Right ventricle myocardium inferior (tissue), 1 donor: ENCODE data around the gene ZNF474. TPM values are rescaled to one million over a fixed set of nuclear protein-coding genes. Genes with fewer than 3 reads are reported as not detected.
A peak's percentile ranks its signal among the peaks of the same experiment; 100 is the strongest.

ENCODE experiments used
- ATAC-seq: fragments of 200-7000 bp; cut with Tn5 transposase; one replicate; pipeline ENCODE4 v1.9.1; 2020; ENCODE audit warnings: mild to moderate bottlenecking, moderate library complexity
- DNase-seq: peaks from one replicate; pipeline ENCODE4 v3.0.0; 2021; ENCODE audit errors: missing footprints
- intact Hi-C: fragments of 100-400 bp; cut with DNase I; formaldehyde crosslinking; loops from one replicate; pipeline ENCODE4 v1.11.0; 2022
- total RNA-seq: library from RNA; stranded (reverse); fragmentation: NEBNext Ultra II Directional; extraction: Animal tissue kit (Norgen Biotek cat#: 25700); gene quantifications from one replicate; pipeline ENCODE4 v1.2.1, GENCODE V29; 2021
- donor health status: DM: no; HTN: yes; CAD: no; lungs with severe emphysema.

The ZNF474 gene
- total RNA-seq, 1 donor from 2014 or later = not detected

GRCh38 chr5:122149321-122150090 lies 20.2 kb downstream of the ZNF474 start:
- ATAC-seq (no peak), DNase-seq (no peak)
- intact Hi-C loops = no loop called here

DNA sequence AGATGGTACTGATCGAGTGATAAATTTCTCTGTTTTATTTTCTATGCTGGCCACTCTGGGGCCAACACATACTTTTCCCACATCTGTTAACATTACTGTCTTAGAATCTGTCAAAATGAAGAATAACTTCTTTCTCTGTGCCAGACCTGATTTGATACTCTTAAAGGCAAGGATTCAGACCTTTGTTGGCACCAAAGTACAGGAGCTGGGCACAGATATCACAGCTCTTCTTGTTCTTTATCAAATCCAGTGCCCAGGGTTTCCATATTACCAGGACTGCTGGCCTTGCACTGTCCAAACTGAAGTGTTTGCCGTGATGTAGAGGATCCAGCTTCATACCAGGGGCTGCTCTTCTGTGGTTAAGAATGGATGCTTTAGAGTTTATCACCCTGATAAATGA lies 20.9 kb downstream of the ZNF474 start:
- DNase-seq = no peak
- no peak for ATAC-seq
- intact Hi-C loops = no loop called here

- no peak for ATAC-seq
- DNase-seq = no peak
- intact Hi-C loops = no loop called here
Observed at GRCh38 chr5:122151640-122152039, 22.3 kb downstream of the ZNF474 start.

DNA sequence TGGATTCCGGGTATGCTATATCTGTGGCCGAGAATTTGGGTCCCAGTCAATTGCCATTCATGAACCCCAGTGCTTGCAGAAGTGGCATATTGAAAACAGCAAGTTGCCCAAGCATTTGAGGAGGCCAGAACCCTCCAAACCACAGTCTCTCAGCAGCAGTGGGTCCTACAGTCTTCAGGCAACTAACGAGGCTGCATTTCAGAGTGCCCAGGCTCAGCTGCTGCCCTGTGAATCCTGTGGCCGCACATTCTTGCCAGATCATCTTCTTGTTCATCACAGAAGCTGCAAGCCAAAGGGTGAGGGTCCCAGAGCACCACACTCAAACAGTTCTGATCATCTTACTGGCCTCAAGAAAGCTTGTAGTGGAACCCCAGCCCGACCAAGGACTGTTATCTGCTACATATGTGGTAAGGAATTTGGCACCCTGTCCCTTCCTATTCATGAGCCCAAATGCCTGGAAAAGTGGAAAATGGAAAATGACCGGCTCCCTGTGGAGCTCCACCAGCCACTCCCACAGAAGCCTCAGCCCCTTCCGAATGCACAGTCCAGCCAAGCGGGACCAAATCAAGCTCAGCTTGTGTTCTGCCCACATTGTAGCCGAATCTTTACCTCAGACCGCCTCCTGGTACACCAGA lies 23.0 kb downstream of the ZNF474 start:
- DNase-seq (no peak), ATAC-seq (no peak)
- intact Hi-C loops = no loop called here

DNA sequence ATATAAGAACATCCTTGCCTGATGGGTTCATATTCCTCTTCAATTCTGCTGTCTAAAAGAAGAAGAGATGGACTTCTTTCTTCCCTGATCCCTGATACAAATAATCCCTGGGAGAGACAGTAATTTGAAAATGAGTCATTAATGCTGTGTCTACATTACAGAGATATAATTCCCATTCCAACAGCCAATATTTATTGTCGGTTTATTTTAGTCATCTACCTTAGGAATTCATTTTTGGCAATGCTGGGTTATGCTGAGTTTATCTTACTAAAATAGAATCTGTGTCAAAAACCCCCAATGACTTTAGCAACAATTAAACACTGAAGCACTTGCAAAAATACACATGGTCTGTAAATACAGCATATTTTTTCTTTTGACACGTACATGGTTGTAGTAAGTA lies 23.9 kb downstream of the ZNF474 start:
- DNase-seq (no peak), ATAC-seq (no peak)
- intact Hi-C loops = no loop called here

- ATAC-seq = no peak
- DNase-seq = no peak
- intact Hi-C loops = no loop called here
Observed at GRCh38 chr5:122153774-122154173, 24.4 kb downstream of the ZNF474 start.

GRCh38 chr5:122154491-122154890 lies 25.1 kb downstream of the ZNF474 start:
- no peak for ATAC-seq
- no peak for DNase-seq
- intact Hi-C loops = no loop called here

GRCh38 chr5:122154910-122155309 lies 25.6 kb downstream of the ZNF474 start:
- DNase-seq (no peak), ATAC-seq (no peak)
- intact Hi-C loops = no loop called here

DNA sequence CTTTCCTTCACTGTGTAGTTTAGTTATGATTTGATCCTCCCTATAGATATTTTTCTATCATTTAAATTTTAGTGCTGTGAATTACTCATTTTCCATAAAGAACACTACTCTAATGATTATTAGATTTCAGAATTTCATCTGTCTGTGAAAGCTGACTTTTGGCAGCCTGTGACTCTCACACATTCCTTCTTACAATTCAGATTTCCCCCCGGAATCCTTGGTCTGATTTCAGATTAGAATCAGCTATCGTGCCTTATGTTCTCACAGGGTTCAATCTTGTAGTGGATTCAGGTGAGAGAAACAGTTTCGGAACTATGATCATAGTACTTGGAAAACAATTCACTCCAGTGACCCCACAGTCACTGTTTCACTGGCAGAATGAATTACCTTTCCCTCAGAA lies 26.2 kb downstream of the ZNF474 start:
- DNase-seq (no peak), ATAC-seq (no peak)
- intact Hi-C loops = no loop called here

DNA sequence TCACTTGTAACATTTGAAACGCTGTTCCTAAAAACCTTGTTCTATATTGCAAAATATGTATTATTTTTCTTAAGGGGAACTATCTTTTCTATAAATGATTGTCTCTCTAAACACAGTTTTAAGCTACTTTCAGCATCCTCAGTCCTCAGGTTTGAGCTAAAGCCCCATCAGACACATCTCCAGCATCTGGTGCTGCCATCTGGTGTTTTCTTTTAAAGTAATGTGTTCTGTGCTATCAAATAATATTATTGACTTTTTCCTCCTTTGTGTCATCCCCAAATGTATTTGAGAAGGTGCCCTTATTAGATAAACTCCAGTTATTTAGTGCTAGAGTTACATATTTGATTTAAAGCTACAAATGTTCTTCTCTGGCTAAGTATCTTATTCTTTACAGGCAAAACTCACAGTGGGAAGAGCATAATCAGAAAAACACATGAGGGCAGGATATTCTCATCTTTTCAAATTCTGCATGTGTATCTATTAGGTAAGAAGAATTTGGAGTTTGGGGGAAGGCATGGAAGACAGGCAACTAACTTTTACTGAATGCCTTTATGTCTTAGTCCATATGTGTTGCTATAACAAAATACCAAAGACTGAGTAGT lies 27.5 kb downstream of the ZNF474 start:
- DNase-seq = no peak
- intact Hi-C loops = no loop called here
- no peak for ATAC-seq

- intact Hi-C loops = no loop called here
- DNase-seq (no peak), ATAC-seq (no peak)
Observed at GRCh38 chr5:122162100-122162638, 32.8 kb downstream of the ZNF474 start.

- DNase-seq = no peak
- ATAC-seq = peak; percentile 89
- intact Hi-C loops = no loop called here
Observed at GRCh38 chr5:122163121-122164069, 34.0 kb downstream of the ZNF474 start.

DNA sequence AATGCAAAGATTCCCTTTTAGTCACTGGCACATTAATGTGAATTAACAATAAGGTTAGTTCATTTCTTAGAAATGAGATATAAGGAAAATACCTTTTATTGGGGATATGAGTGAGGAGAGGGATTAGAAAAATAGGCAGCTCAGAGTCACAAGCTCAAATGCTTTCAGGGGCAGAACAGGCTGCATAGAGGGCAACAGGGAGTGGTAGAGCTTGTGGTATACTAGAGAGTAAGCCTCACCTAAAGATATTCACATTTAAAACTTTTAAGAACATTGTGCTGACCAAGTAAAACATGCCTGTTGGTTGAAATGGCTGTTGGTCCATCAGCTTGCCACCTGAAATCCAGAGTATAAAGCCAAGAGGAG lies 34.7 kb downstream of the ZNF474 start:
- intact Hi-C loops = no loop called here

GRCh38 chr5:122164831-122165558 lies 35.6 kb downstream of the ZNF474 start:
- ATAC-seq = no peak

More for the DNA sequence above, 34.7 kb downstream of the ZNF474 start:
- DNase-seq (no peak), ATAC-seq (no peak)

GRCh38 chr5:122165559-122166078 lies 36.3 kb downstream of the ZNF474 start:
- ATAC-seq = no peak
- intact Hi-C loops = no loop called here
- DNase-seq = no peak

More at GRCh38 chr5:122164831-122165558, 35.6 kb downstream of the ZNF474 start:
- intact Hi-C loops = no loop called here
- DNase-seq = no peak

- ATAC-seq = no peak
- intact Hi-C loops = no loop called here
- DNase-seq = no peak
Observed at GRCh38 chr5:122169350-122170103, 40.2 kb downstream of the ZNF474 start.

DNA sequence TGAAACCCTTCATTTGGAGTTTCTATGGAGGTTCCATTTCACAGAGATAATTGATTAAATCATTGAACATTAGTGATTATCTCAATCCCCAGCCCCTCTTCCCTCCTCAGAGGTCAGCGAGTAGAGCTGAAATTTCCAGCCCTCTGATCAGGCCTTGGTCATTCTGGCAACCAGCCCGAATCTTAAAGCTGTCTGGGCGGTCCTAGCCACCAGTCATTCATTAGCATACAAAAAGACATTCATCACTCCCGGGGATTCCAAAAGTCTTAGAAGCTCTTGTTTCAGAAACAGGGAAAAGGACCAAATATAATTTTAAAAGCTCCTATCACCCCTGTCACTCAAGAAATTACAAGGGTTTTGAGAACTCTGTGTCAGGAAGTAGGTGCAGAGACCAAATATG lies 41.3 kb downstream of the ZNF474 start:
- no peak for ATAC-seq
- intact Hi-C loops = no loop called here
- no peak for DNase-seq
